Left lung (tissue), 14 donors: ENCODE data around the gene TRMT61A. TPM values are rescaled to one million over a fixed set of nuclear protein-coding genes. Genes with fewer than 3 reads are reported as not detected.

Experiments
- ATAC-seq: fragments of 200-7000 bp; cut with Tn5 transposase; one replicate; pipeline ENCODE4 v1.9.1; 2020; ENCODE audit warnings: moderate library complexity
- DNase-seq, 4 donors: peaks; one replicate each; pipeline ENCODE4 v3.0.0-alpha.2; 2013 to 2020
- H3K27ac ChIP-seq, 2 donors: fragments of 200-600 bp; sonication (generic) in 1 of 2; one replicate each; pipeline versions ENCODE4 v1.5.0 to v1.8.0; 2020 to 2021
- H3K27me3 ChIP-seq, 2 donors: fragments of 200-600 bp; sonication (generic) in 1 of 2; one replicate each; pipeline versions ENCODE4 v1.5.0 to v1.8.0; 2020 to 2021
- H3K36me3 ChIP-seq, 2 donors: fragments of 200-600 bp; sonication (generic) in 1 of 2; one replicate each; pipeline versions ENCODE4 v1.5.0 to v1.8.0; 2020 to 2021
- H3K4me1 ChIP-seq, 2 donors: fragments of 200-600 bp; one replicate each; pipeline ENCODE4 v1.8.0; 2021
- H3K4me3 ChIP-seq, 2 donors: fragments of 200-600 bp; sonication (generic) in 1 of 2; one replicate each; pipeline versions ENCODE4 v1.5.0 to v1.8.0; 2020 to 2021; ENCODE audit warnings: mild to moderate bottlenecking in 1 of 2
- H3K9me3 ChIP-seq, 2 donors: fragments of 200-600 bp; sonication (generic) in 1 of 2; one replicate each; pipeline versions ENCODE4 v1.5.0 to v1.8.0; 2020 to 2021
- intact Hi-C, 2 donors: fragments of 100-400 bp; cut with DNase I; formaldehyde crosslinking; loops; one replicate each; pipeline versions ENCODE4 v1.11.2 to v1.14.2; 2022
- long read RNA-seq, 12 donors: library from polyadenylated mRNA in 2 of 12; unstranded in 2 of 12; transcript quantifications; one replicate each; pipeline ENCODE4 v2.0.0 and lab custom pipeline, GENCODE V29; 2019 to 2026
- polyA plus RNA-seq, 6 donors: library from polyadenylated mRNA; unstranded; fragments of 120-200 nt; gene quantifications; one replicate each; pipeline ENCODE4 v1.2.1, GENCODE V29; 2013; ENCODE audit not compliant: insufficient read length in 6 of 6
- total RNA-seq, 2 donors: library from RNA; stranded (reverse); fragmentation: NEBNext Ultra II Directional; extraction: Animal tissue kit (Norgen Biotek cat#: 25700); gene quantifications; one replicate each; pipeline ENCODE4 v1.2.1, GENCODE V29; 2021
- TF ChIP-seq, protein P1 (sequence below), 2 donors: fragments of 200-600 bp; sonication (generic) in 1 of 2; IDR thresholded peaks; one replicate each; pipeline versions ENCODE4 v1.5.0 to v1.8.0; 2021; ENCODE audit warnings: antibody characterized with exemption in 2 of 2
- donor health status: DM: no; HTN: yes; CAD: no.
- donor health status: DM: no; HTN: no; CAD: no.

The TRMT61A gene
- total RNA-seq, result 10 to 100 TPM in 1 of 2 donors, 1 to 10 TPM in 1; 8.6 to 12.6 TPM
- polyA plus RNA-seq, result 1 to 10 TPM; 6.0 to 9.7 (median 7.1) TPM
- long read RNA-seq, donor 1, transcript TRMT61A-202 (4 exons, 3,229 nt), result major isoform, 7 of 7 reads
- long read RNA-seq, donor 1, partial matches to known transcripts, result 0 of 7 reads
- long read RNA-seq, donor 1, other reads (novel, unspliced or antisense), result 0 of 7 reads
- long read RNA-seq, donor 2, transcript TRMT61A-202 (4 exons, 3,229 nt), result major isoform, 8 of 8 reads
- long read RNA-seq, donor 2, partial matches to known transcripts, result 0 of 8 reads
- long read RNA-seq, donor 2, other reads (novel, unspliced or antisense), result 0 of 8 reads
- long read RNA-seq, donor 3, transcript TRMT61A-202 (4 exons, 3,229 nt), result major isoform, 7 of 7 reads
- long read RNA-seq, donor 3, partial matches to known transcripts, result 0 of 7 reads
- long read RNA-seq, donor 3, other reads (novel, unspliced or antisense), result 0 of 7 reads
- long read RNA-seq, donor 4, transcript TRMT61A-202 (4 exons, 3,229 nt), result major isoform, 11 of 13 reads
- long read RNA-seq, donor 4, partial matches to known transcripts, result 1 of 13 reads
- long read RNA-seq, donor 4, other reads (novel, unspliced or antisense), result 1 of 13 reads
- long read RNA-seq, donor 5, transcript TRMT61A-202 (4 exons, 3,229 nt), result major isoform, 5 of 5 reads
- long read RNA-seq, donor 5, partial matches to known transcripts, result 0 of 5 reads
- long read RNA-seq, donor 5, other reads (novel, unspliced or antisense), result 0 of 5 reads
- long read RNA-seq, donor 6, transcript TRMT61A-202 (4 exons, 3,229 nt), result major isoform, 8 of 8 reads
- long read RNA-seq, donor 6, partial matches to known transcripts, result 0 of 8 reads
- long read RNA-seq, donor 6, other reads (novel, unspliced or antisense), result 0 of 8 reads
- long read RNA-seq, donor 7, result 0 reads
- long read RNA-seq, donor 8, partial matches to known transcripts, result 0 of 2 reads
- long read RNA-seq, donor 8, other reads (novel, unspliced or antisense), result 0 of 2 reads
- long read RNA-seq, donor 9, result 0 reads
- long read RNA-seq, donor 10, transcript TRMT61A-202 (4 exons, 3,229 nt), result major isoform, 10 of 12 reads
- long read RNA-seq, donor 10, partial matches to known transcripts, result 2 of 12 reads
- long read RNA-seq, donor 10, other reads (novel, unspliced or antisense), result 0 of 12 reads
- long read RNA-seq, donor 11, result 0 reads
- long read RNA-seq, donor 12, partial matches to known transcripts, result 0 of 3 reads
- long read RNA-seq, donor 12, other reads (novel, unspliced or antisense), result 0 of 3 reads

- ATAC-seq (peak; percentile 94), DNase-seq (peak; percentile 88 to 95 (median 92))
- Histone ChIP-seq H3K4me3 (peak within 1 kb of the TSS; percentile 96 to 99), H3K4me1 (peaks cover 14 to 51% of the 10 kb centered on the region in 2 donors), H3K27me3 (peaks cover 0 to 10% of the 10 kb centered on the region in 2 donors), H3K36me3 (peaks cover 0 to 31% of the 10 kb centered on the region in 2 donors), H3K27ac (peak within 1 kb of the TSS; percentile 86 to 89), H3K9me3 (no peaks in the 10 kb centered on the region)
- TF ChIP-seq, protein P1, sequence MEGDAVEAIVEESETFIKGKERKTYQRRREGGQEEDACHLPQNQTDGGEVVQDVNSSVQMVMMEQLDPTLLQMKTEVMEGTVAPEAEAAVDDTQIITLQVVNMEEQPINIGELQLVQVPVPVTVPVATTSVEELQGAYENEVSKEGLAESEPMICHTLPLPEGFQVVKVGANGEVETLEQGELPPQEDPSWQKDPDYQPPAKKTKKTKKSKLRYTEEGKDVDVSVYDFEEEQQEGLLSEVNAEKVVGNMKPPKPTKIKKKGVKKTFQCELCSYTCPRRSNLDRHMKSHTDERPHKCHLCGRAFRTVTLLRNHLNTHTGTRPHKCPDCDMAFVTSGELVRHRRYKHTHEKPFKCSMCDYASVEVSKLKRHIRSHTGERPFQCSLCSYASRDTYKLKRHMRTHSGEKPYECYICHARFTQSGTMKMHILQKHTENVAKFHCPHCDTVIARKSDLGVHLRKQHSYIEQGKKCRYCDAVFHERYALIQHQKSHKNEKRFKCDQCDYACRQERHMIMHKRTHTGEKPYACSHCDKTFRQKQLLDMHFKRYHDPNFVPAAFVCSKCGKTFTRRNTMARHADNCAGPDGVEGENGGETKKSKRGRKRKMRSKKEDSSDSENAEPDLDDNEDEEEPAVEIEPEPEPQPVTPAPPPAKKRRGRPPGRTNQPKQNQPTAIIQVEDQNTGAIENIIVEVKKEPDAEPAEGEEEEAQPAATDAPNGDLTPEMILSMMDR (IDR thresholded peaks at IDR 0.05), result no peak
- intact Hi-C loops, result no loop called here
Measured at GRCh38 chr14:103528587-103529382, at the start of gene TRMT61A. TSS of gene TRMT61A (plus strand) at chr14:103529196. CDS start at chr14:103529979, 783 bp downstream.

- Histone ChIP-seq H3K4me3 (no peak overlapping the region), H3K27me3 (no peaks in the 10 kb centered on the region), H3K9me3 (no peaks in the 10 kb centered on the region), H3K36me3 (peaks cover 0 to 96% of the 10 kb centered on the region in 2 donors), H3K4me1 (peaks cover 0 to 10% of the 10 kb centered on the region in 2 donors), H3K27ac (peak overlapping the region in 1 of 2 donors; percentile 53)
- no peak for DNase-seq
- ATAC-seq, result no peak
- intact Hi-C loops, result no loop called here
- TF ChIP-seq, protein P1 (IDR thresholded peaks at IDR 0.05), result no peak
Measured at GRCh38 chr14:103480595-103480994, 48.4 kb upstream of the TRMT61A start.

DNA sequence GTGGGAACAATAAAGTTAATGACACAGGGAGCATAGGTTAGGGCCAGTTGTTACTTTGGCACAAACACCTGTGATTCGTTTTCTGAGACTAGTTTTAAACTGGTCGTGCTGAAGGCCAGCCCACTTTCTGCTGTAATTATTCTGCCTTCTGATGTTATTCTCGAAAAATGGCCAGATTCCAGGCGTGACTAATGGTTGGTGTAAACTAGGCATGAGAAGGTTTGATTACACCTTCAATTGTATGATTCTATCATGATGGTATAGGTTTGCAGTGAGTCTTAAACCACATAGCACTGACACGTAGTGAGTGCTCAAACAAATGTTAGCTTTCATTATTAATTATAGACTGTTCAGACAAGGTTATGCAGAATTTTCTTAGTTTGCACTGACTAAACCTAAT, 45.4 kb upstream of the TRMT61A start:
- no peak overlapping the region for H3K27ac ChIP-seq
- H3K9me3 ChIP-seq, result no peaks in the 10 kb centered on the region
- no peaks in the 10 kb centered on the region for H3K27me3 ChIP-seq
- H3K4me3 ChIP-seq, result no peak overlapping the region
- H3K36me3 ChIP-seq, result peaks cover 0 to 91% of the 10 kb centered on the region in 2 donors
- TF ChIP-seq, protein P1 (IDR thresholded peaks at IDR 0.05), result no peak
- H3K4me1 ChIP-seq, result peaks cover 0 to 10% of the 10 kb centered on the region in 2 donors
- intact Hi-C loops, result no loop called here
- DNase-seq (no peak), ATAC-seq (no peak)

GRCh38 chr14:103485504-103485903, 43.5 kb upstream of the TRMT61A start:
- Histone ChIP-seq H3K27me3 (no peaks in the 10 kb centered on the region), H3K4me3 (no peak overlapping the region), H3K27ac (no peak overlapping the region), H3K36me3 (peaks cover 0 to 91% of the 10 kb centered on the region in 2 donors), H3K9me3 (no peaks in the 10 kb centered on the region), H3K4me1 (peaks cover 0 to 6% of the 10 kb centered on the region in 2 donors)
- TF ChIP-seq, protein P1 (IDR thresholded peaks at IDR 0.05), result no peak
- DNase-seq (no peak), ATAC-seq (no peak)
- intact Hi-C loops, result no loop called here
